ENCODE measurements around the gene ZC4H2. TPM values are rescaled to one million over a fixed set of nuclear protein-coding genes. Genes with fewer than 3 reads are reported as not detected.

Gene ZC4H2
- total RNA-seq, 4 donors from 2014 or later: 0.70 to 3.9 (median 2.7) TPM

GRCh38 chrX:64996805-64997204 lies 20.6 kb upstream of the ZC4H2 start:
- TF ChIP-seq, protein P1, sequence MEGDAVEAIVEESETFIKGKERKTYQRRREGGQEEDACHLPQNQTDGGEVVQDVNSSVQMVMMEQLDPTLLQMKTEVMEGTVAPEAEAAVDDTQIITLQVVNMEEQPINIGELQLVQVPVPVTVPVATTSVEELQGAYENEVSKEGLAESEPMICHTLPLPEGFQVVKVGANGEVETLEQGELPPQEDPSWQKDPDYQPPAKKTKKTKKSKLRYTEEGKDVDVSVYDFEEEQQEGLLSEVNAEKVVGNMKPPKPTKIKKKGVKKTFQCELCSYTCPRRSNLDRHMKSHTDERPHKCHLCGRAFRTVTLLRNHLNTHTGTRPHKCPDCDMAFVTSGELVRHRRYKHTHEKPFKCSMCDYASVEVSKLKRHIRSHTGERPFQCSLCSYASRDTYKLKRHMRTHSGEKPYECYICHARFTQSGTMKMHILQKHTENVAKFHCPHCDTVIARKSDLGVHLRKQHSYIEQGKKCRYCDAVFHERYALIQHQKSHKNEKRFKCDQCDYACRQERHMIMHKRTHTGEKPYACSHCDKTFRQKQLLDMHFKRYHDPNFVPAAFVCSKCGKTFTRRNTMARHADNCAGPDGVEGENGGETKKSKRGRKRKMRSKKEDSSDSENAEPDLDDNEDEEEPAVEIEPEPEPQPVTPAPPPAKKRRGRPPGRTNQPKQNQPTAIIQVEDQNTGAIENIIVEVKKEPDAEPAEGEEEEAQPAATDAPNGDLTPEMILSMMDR (IDR thresholded peaks at IDR 0.05 in 4 of 5, conservative IDR thresholded peaks at IDR 0.05 in 1 of 5): no peak
- TF ChIP-seq POLR2A (IDR thresholded peaks at IDR 0.05): no peak

GRCh38 chrX:64994131-64994798 lies 18.0 kb upstream of the ZC4H2 start:
- in situ Hi-C loops (cut with MboI; ENCODE audit: low sequenced_read_pairs in 4 of 4) (no loop called here), intact Hi-C loops (cut with DNase I; ENCODE audit: low total_unique reads) (no loop called here)
- Histone ChIP-seq H3K36me3 (peaks cover 0 to 4% of the 10 kb centered on the region in 2 donors), H3K27me3 (no peaks in the 10 kb centered on the region), H3K4me3 (no peak overlapping the region), H3K4me1 (no peaks in the 10 kb centered on the region), H3K9me3 (no peaks in the 10 kb centered on the region), H3K27ac (no peak overlapping the region)
- DNase-seq (no peak), ATAC-seq (no peak)
- TF ChIP-seq, protein P1 (IDR thresholded peaks at IDR 0.05 in 4 of 5, conservative IDR thresholded peaks at IDR 0.05 in 1 of 5): no peak
- no peak for TF ChIP-seq POLR2A (IDR thresholded peaks at IDR 0.05)

More at GRCh38 chrX:64996805-64997204, 20.6 kb upstream of the ZC4H2 start:
- Histone ChIP-seq H3K9me3 (no peaks in the 10 kb centered on the region), H3K4me3 (no peak overlapping the region), H3K27ac (no peak overlapping the region), H3K27me3 (no peaks in the 10 kb centered on the region), H3K4me1 (no peaks in the 10 kb centered on the region), H3K36me3 (peaks cover 0 to 4% of the 10 kb centered on the region in 2 donors)
- ATAC-seq (no peak), DNase-seq (no peak)
- in situ Hi-C loops (cut with MboI; ENCODE audit: low sequenced_read_pairs in 4 of 4): no loop called here
- intact Hi-C loops (cut with DNase I; ENCODE audit: low total_unique reads): no loop called here

DNA sequence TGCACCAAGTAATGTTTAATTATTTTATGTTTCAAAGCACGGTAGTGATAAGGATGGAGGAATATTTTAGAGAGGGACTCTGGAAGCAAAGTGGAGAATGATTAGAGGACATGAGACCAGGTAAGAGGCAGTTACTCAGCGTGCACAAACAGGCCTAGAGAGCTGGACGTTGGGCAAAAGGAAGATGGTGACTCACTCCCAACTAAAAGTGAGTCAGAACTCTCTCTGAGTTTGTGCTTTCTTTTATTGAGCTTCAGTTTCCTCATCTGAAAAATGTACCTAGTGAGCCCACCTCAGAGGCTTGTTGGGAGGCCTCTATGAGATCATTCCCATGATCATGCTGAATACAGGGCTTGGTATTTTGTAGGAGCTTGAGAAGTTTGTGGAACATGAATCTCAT lies 1.6 kb upstream of the ZC4H2 start:
- intact Hi-C loops (cut with DNase I; ENCODE audit: low total_unique reads): no loop called here
- in situ Hi-C loops (cut with MboI; ENCODE audit: low sequenced_read_pairs in 4 of 4): no loop called here
- no peaks in the 10 kb centered on the region for H3K27me3 ChIP-seq
- DNase-seq (no peak), ATAC-seq (no peak)
- no peaks in the 10 kb centered on the region for H3K9me3 ChIP-seq
- no peaks in the 10 kb centered on the region for H3K36me3 ChIP-seq
- TF ChIP-seq, protein P1 (IDR thresholded peaks at IDR 0.05 in 4 of 5, conservative IDR thresholded peaks at IDR 0.05 in 1 of 5): no peak
- no peak for TF ChIP-seq POLR2A (IDR thresholded peaks at IDR 0.05)
- no peak overlapping the region for H3K4me3 ChIP-seq
- H3K4me1 ChIP-seq: no peaks in the 10 kb centered on the region
- no peak overlapping the region for H3K27ac ChIP-seq

DNA sequence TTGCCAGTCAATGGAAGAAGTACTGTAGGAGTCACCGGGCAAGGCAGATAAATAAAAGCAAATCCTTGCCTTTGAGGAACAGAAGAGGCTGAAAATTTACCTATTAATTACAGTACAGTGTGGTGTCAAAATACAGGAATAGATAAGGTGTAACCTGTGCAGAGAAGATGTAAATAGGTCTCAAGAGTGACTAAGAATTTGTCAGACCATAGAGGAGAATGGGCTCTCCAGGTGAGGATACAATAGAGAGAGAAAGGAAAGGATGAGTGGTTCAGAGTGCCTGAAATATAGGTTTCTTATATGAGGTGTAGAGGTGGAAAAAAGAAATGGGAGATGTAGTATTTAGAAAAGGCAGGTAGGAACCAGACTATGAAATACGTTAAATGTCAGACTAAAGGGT lies 801 bp upstream of the ZC4H2 start:
- H3K4me3 ChIP-seq: peak overlapping the region in 2 of 4 donors; percentile 64 to 73

More for the DNA sequence above, 801 bp upstream of the ZC4H2 start:
- H3K4me1 ChIP-seq: no peaks in the 10 kb centered on the region
- H3K9me3 ChIP-seq: peaks cover 0 to 5% (median 0%) of the 10 kb centered on the region in 3 donors
- DNase-seq: no peak
- in situ Hi-C loops (cut with MboI; ENCODE audit: low sequenced_read_pairs in 4 of 4) (no loop called here), intact Hi-C loops (cut with DNase I; ENCODE audit: low total_unique reads) (no loop called here)
- H3K27me3 ChIP-seq: no peaks in the 10 kb centered on the region
- ATAC-seq: no peak
- H3K27ac ChIP-seq: no peak overlapping the region
- H3K36me3 ChIP-seq: no peaks in the 10 kb centered on the region
- TF ChIP-seq, protein P1 (IDR thresholded peaks at IDR 0.05 in 4 of 5, conservative IDR thresholded peaks at IDR 0.05 in 1 of 5): no peak
- TF ChIP-seq POLR2A (IDR thresholded peaks at IDR 0.05): no peak

Data from gastrocnemius medialis (tissue), 4 donors.